ENCODE measurements around the gene SNAI3. TPM values are rescaled to one million over a fixed set of nuclear protein-coding genes. Genes with fewer than 3 reads are reported as not detected.
A peak's percentile ranks its signal among the peaks of the same experiment; 100 is the strongest.

SNAI3 gene
- total and polyA plus RNA-seq, 9 of the 15 experiments (the other 6 are each of a cell fraction or from before 2014, with no cell fraction given), result 0.04 to 4.1 (median 0.80) TPM; not detected in 1

- TF ChIP-seq IRF2 (CRISPR knock-in tag; IDR thresholded peaks at IDR 0.05), result 0 out of 2 replicates have a peak, but pooled peaks have one; percentile 27
- peak; percentile 2; the same call in 1 of the 2 replicates for TF ChIP-seq SP1 (CRISPR knock-in tag; IDR thresholded peaks at IDR 0.05)
- TF ChIP-seq, protein P1, sequence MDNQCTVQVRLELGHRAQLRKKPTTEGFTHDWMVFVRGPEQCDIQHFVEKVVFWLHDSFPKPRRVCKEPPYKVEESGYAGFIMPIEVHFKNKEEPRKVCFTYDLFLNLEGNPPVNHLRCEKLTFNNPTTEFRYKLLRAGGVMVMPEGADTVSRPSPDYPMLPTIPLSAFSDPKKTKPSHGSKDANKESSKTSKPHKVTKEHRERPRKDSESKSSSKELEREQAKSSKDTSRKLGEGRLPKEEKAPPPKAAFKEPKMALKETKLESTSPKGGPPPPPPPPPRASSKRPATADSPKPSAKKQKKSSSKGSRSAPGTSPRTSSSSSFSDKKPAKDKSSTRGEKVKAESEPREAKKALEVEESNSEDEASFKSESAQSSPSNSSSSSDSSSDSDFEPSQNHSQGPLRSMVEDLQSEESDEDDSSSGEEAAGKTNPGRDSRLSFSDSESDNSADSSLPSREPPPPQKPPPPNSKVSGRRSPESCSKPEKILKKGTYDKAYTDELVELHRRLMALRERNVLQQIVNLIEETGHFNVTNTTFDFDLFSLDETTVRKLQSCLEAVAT (IDR thresholded peaks at IDR 0.05), result 0 out of 4 replicates have a peak, but pooled peaks of 1 of the 2 experiments have one; percentile 48
These were observed 46.9 kb downstream of the SNAI3 start (continued) for GRCh38 chr16:88639231-88640038.

DNA sequence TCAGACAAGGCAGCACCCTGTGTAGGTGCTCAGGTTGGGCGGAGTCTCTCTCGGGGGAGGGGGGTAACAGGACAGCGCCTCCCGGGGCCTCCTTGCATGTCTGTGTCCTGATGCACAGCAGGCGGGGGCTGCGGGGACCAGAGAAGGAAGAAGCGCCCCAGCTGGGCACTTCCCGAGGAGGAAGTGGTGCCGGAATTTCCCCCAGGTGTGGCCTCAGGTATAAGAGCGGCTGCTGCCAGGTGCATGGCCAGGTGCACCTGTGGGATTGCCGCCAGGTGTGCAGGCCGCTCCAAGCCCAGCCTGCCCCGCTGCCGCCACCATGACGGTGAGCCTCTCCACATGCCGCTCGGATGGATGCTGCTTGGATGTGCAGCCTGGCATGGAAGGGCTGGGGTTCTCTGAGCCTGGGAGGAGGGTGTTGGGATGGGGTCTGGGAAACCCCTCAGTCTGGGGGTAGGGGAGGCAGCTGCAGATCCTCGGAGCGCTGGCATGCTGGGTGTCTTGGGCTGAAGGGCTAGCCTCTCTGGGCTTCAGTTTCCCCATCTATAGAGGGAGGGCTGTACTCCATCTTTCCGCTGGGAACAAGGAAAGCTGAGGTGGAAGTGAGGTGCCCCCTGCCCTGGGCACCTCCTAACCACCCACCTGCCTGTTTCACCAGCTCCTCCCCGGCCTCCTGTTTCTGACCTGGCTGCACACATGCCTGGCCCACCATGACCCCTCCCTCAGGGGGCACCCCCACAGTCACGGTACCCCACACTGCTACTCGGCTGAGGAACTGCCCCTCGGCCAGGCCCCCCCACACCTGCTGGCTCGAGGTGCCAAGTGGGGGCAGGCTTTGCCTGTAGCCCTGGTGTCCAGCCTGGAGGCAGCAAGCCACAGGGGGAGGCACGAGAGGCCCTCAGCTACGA lies 47.7 kb downstream of the SNAI3 start, which contains the start of gene IL17C:
Gene IL17C, plus strand, starts transcription at position 250 of the 908 bp plus-strand sequence. Its CDS starts 70 bp downstream, at position 320.
- Histone ChIP-seq H3K79me2 (ENCODE audit: control insufficient read depth, insufficient read depth, low read length) (no peaks in the 10 kb centered on the region), H4K20me1 (replicated peaks; ENCODE audit: control insufficient read depth, insufficient read depth, low read length) (peaks cover 10% of the 10 kb centered on the region; the same call in 1 of the 2 replicates), H3K27ac (ENCODE audit: extremely low read depth, low read depth, low read length) (no peak within 1 kb of the TSS), H2AFZ (ENCODE audit: low read depth, low read length) (peak within 1 kb of the TSS; percentile 47; the same call in 1 of the 2 replicates), H3K36me3 (ENCODE audit: control insufficient read depth, insufficient read depth, low read length) (peaks cover 5% of the 10 kb centered on the region; the same call in 1 of the 3 replicates), H3K9ac (ENCODE audit: insufficient read depth in 1 of 2, low read depth in 2 of 2, low read length in 2 of 2) (peak within 1 kb of the TSS in 1 of 2 experiments; percentile 81; a peak in 2 of 4 replicates), H3K4me1 (replicated peaks in 1 of 2; ENCODE audit: control insufficient read depth in 2 of 2, insufficient read depth in 2 of 2, low read length in 2 of 2) (peaks cover 18 to 84% of the 10 kb centered on the region in 2 experiments), H3K27me3 (ENCODE audit: control insufficient read depth in 2 of 2, insufficient read depth in 2 of 2, low read length in 2 of 2) (peaks cover 13 to 18% of the 10 kb centered on the region in 2 experiments; a peak in 3 of 5 replicates), H3K4me2 (ENCODE audit: insufficient read depth, low read length) (no peak within 1 kb of the TSS), H3K9me1 (ENCODE audit: control insufficient read depth, insufficient read depth, low read length) (no peaks in the 10 kb centered on the region), H3K9me3 (replicated peaks; ENCODE audit: control insufficient read depth, insufficient read depth, low read depth, low read length) (no peaks in the 10 kb centered on the region), H3K4me3 (no peak within 1 kb of the TSS)
- 43% methylated on average over 22 of the region's 27 CpGs for WGBS (ENCODE audit: insufficient coverage, low coverage, missing lambda C conversion rate)
- POLR2A ChIA-PET, result interaction anchor here (0.7 to 2.7 kb wide), 7 partner anchors 9 to 57 kb away, joined by 3 to 13 read pairs (median 4); no protein-coding TSS in a partner anchor
- intact Hi-C loops (cut with micrococcal nuclease), result no loop called here
- CTCF ChIA-PET (ENCODE audit: low intra/inter-chr PET ratio), result no interaction called here
- BruUV-seq (replicated peaks), result no TSS peak
- FAIRE-seq, result no peak
- ATAC-seq, result no peak
- in situ Hi-C loops (cut with MboI), result no loop called here
- DNase-seq (ENCODE audit: extremely low read depth in 1 of 4, low spot score in 3 of 4), result peak in 3 of 4 experiments; percentile 52 to 59 (median 54)
- TF ChIP-seq ZNF511 (CRISPR knock-in tag; IDR thresholded peaks at IDR 0.05) (0 out of 2 replicates have a peak, but pooled peaks have one; percentile 30), HNRNPUL1 (IDR thresholded peaks at IDR 0.05; ENCODE audit: low read length) (no peak), ZC3H4 (CRISPR knock-in tag; IDR thresholded peaks at IDR 0.05; ENCODE audit: borderline replicate concordance) (peak; percentile 59; the same call in 1 of the 2 replicates), RBM17 (IDR thresholded peaks at IDR 0.05; ENCODE audit: borderline replicate concordance, low read depth, low read length) (no peak), SLC30A9 (CRISPR knock-in tag; IDR thresholded peaks at IDR 0.05) (no peak), PCBP2 (IDR thresholded peaks at IDR 0.05; ENCODE audit: low read depth, low read length, poor library complexity, severe bottlenecking) (no peak), MYNN (IDR thresholded peaks at IDR 0.05) (no peak), MYNN (CRISPR knock-in tag; IDR thresholded peaks at IDR 0.05) (no peak), ZEB2 (IDR thresholded peaks at IDR 0.05) (0 out of 2 replicates have a peak, but pooled peaks have one; percentile 53), TCF7 (IDR thresholded peaks at IDR 0.05; ENCODE audit: borderline replicate concordance) (no peak)
- TF ChIP-seq, protein P2, sequence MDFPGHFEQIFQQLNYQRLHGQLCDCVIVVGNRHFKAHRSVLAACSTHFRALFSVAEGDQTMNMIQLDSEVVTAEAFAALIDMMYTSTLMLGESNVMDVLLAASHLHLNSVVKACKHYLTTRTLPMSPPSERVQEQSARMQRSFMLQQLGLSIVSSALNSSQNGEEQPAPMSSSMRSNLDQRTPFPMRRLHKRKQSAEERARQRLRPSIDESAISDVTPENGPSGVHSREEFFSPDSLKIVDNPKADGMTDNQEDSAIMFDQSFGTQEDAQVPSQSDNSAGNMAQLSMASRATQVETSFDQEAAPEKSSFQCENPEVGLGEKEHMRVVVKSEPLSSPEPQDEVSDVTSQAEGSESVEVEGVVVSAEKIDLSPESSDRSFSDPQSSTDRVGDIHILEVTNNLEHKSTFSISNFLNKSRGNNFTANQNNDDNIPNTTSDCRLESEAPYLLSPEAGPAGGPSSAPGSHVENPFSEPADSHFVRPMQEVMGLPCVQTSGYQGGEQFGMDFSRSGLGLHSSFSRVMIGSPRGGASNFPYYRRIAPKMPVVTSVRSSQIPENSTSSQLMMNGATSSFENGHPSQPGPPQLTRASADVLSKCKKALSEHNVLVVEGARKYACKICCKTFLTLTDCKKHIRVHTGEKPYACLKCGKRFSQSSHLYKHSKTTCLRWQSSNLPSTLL (IDR thresholded peaks at IDR 0.05), result no peak

Data from K562 (cell line).